PC-9 (cell line): ENCODE results near the gene NUPR2.
"Not testable (repeated sequence)": the region's sequence is repeated elsewhere in the genome, so short reads cannot be mapped to it uniquely, and the experiment has no call there.

ENCODE experiments used
- EZH2 ChIP-seq: fragments of 200-600 bp; sonication (generic); IDR thresholded peaks from 2 replicates; pipeline ENCODE4 v1.8.0; 2017; ENCODE audit warnings: antibody characterized with exemption, low read depth
- TF ChIP-seq, protein P1 (sequence below): fragments of 200-600 bp; sonication (generic); conservative IDR thresholded peaks from 2 replicates; pipeline ENCODE4 v1.6.1; 2017; ENCODE audit warnings: mixed run types, antibody characterized with exemption, mild to moderate bottlenecking, moderate library complexity

DNA sequence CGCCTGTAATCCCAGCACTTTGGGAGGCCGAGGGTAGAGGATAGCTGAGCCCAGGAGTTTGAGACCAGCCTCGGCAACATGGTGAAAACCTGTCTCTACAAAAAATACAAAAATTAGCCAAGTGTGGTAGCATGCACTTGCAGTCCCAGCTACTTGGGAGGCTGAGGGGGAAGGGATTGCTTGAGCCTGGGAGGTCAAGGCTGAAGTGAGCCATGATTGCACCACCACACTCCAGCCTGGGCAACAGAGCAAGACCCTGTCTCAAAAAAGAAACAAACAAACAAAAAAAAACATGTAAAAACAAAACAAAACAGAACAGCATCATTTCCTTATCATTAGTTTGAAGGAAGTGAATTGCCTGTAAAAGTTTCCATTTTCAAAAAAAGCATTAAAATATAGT lies 4.0 kb downstream of the NUPR2 start:
- TF ChIP-seq, protein P1, sequence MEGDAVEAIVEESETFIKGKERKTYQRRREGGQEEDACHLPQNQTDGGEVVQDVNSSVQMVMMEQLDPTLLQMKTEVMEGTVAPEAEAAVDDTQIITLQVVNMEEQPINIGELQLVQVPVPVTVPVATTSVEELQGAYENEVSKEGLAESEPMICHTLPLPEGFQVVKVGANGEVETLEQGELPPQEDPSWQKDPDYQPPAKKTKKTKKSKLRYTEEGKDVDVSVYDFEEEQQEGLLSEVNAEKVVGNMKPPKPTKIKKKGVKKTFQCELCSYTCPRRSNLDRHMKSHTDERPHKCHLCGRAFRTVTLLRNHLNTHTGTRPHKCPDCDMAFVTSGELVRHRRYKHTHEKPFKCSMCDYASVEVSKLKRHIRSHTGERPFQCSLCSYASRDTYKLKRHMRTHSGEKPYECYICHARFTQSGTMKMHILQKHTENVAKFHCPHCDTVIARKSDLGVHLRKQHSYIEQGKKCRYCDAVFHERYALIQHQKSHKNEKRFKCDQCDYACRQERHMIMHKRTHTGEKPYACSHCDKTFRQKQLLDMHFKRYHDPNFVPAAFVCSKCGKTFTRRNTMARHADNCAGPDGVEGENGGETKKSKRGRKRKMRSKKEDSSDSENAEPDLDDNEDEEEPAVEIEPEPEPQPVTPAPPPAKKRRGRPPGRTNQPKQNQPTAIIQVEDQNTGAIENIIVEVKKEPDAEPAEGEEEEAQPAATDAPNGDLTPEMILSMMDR: not testable (repeated sequence)
- TF ChIP-seq EZH2: not testable (repeated sequence)
